WTC11 (cell line): ENCODE results near the gene ZFP90. TPM values are rescaled to one million over a fixed set of nuclear protein-coding genes. Genes with fewer than 3 reads are reported as not detected.

ENCODE experiments used
- ATAC-seq: fragments of 200-7000 bp; cut with Tn5 transposase; 2 replicates; pipeline ENCODE4 v1.10.0; 2021; ENCODE audit warnings: mild to moderate bottlenecking, moderate library complexity
- CTCF ChIA-PET: fragments of 300-600 bp; sonication (Branson Sonifier 250); formaldehyde crosslinking; loops from one replicate; lab custom pipeline; 2021; ENCODE audit warnings: antibody characterized with exemption; lab: Charles Lee
- POLR2A ChIA-PET: fragments of 350-600 bp; sonication (Branson Sonifier 250); formaldehyde crosslinking; loops from one replicate; lab custom pipeline; 2021; ENCODE audit warnings: antibody characterized with exemption; lab: Charles Lee
- DNase-seq: peaks from one replicate; pipeline ENCODE4 v3.0.0; 2021; ENCODE audit warnings: low spot score
- H3K27ac Mint-ChIP-seq: 2 replicates; pipeline ENCODE4 v1.8.0; 2021; ENCODE audit warnings: mixed read lengths
- H3K27me3 Mint-ChIP-seq: 2 replicates; pipeline ENCODE4 v1.8.0; 2021; ENCODE audit warnings: low read depth, mild to moderate bottlenecking, moderate library complexity, mixed read lengths
- H3K36me3 Mint-ChIP-seq: 2 replicates; pipeline ENCODE4 v1.8.0; 2021; ENCODE audit warnings: mixed read lengths
- H3K4me1 Mint-ChIP-seq: 2 replicates; pipeline ENCODE4 v1.8.0; 2022; ENCODE audit warnings: mixed read lengths
- H3K4me3 Mint-ChIP-seq: 2 replicates; pipeline ENCODE4 v1.8.0; 2021; ENCODE audit warnings: mild to moderate bottlenecking, moderate library complexity, mixed read lengths
- H3K9me3 Mint-ChIP-seq: 2 replicates; pipeline ENCODE4 v1.8.0; 2021; ENCODE audit warnings: mixed read lengths
- AFF4 ChIP-seq: sonication (generic); formaldehyde crosslinking; IDR thresholded peaks from 2 replicates; pipeline ENCODE4 v1.8.1; 2023; ENCODE audit warnings: mild to moderate bottlenecking, missing genetic modification reagents, borderline replicate concordance
- CBFB ChIP-seq: sonication (generic); formaldehyde crosslinking; IDR thresholded peaks from 2 replicates; pipeline ENCODE4 v1.8.1; 2022; ENCODE audit warnings: mild to moderate bottlenecking, low read depth, missing genetic modification reagents
- ELF4 ChIP-seq: sonication (generic); formaldehyde crosslinking; IDR thresholded peaks from 2 replicates; pipeline ENCODE4 v1.8.1; 2022; ENCODE audit warnings: low read depth, mild to moderate bottlenecking, moderate library complexity, missing genetic modification reagents
- EMX1 ChIP-seq: fragments of 250-450 bp; sonication (Bioruptor Pico); IDR thresholded peaks from 2 replicates; pipeline ENCODE4 v1.8.0; 2021; ENCODE audit warnings: mild to moderate bottlenecking
- ERG ChIP-seq: fragments of 250-450 bp; sonication (Bioruptor Pico); IDR thresholded peaks from 2 replicates; pipeline ENCODE4 v1.8.0; 2021; ENCODE audit warnings: mild to moderate bottlenecking
- FOXP1 ChIP-seq: sonication (generic); formaldehyde crosslinking; IDR thresholded peaks from 2 replicates; pipeline ENCODE4 v1.8.0; 2022; ENCODE audit warnings: missing genetic modification reagents, mild to moderate bottlenecking, moderate library complexity, borderline replicate concordance
- JAZF1 ChIP-seq: fragments of 250-450 bp; sonication (Bioruptor Pico); IDR thresholded peaks from 2 replicates; pipeline ENCODE4 v1.9.0; 2021; ENCODE audit warnings: moderate library complexity, mild to moderate bottlenecking, inconsistent platforms
- MAX ChIP-seq: sonication (generic); formaldehyde crosslinking; IDR thresholded peaks from 2 replicates; pipeline ENCODE4 v1.8.0; 2022; ENCODE audit warnings: mild to moderate bottlenecking, missing genetic modification reagents
- MLX ChIP-seq: sonication (generic); formaldehyde crosslinking; IDR thresholded peaks from 2 replicates; pipeline ENCODE4 v1.8.1; 2023; ENCODE audit warnings: mild to moderate bottlenecking, missing genetic modification reagents, moderate library complexity
- MXD4 ChIP-seq: fragments of 250-450 bp; sonication (Bioruptor Pico); IDR thresholded peaks from 2 replicates; pipeline ENCODE4 v1.8.0; 2021; ENCODE audit warnings: mild to moderate bottlenecking, moderate library complexity, borderline replicate concordance
- NFATC4 ChIP-seq: fragments of 250-450 bp; sonication (Bioruptor Pico); IDR thresholded peaks from 2 replicates; pipeline ENCODE4 v1.9.0; 2021; ENCODE audit warnings: mild to moderate bottlenecking
- NFE2L1 ChIP-seq: sonication (generic); formaldehyde crosslinking; IDR thresholded peaks from 2 replicates; pipeline ENCODE4 v1.8.1; 2023; ENCODE audit warnings: missing genetic modification reagents
- NR3C1 ChIP-seq: sonication (generic); formaldehyde crosslinking; conservative IDR thresholded peaks from 2 replicates; pipeline ENCODE4 v1.8.1; 2023; ENCODE audit warnings: low read depth, mild to moderate bottlenecking, missing genetic modification reagents
- PRDM15 ChIP-seq: sonication (generic); formaldehyde crosslinking; IDR thresholded peaks from 2 replicates; pipeline ENCODE4 v1.8.0; 2022; ENCODE audit warnings: missing genetic modification reagents
- TEAD1 ChIP-seq: sonication (generic); formaldehyde crosslinking; IDR thresholded peaks from 2 replicates; pipeline ENCODE4 v1.8.0; 2022; ENCODE audit warnings: mild to moderate bottlenecking, missing genetic modification reagents
- ZBTB43 ChIP-seq: sonication (generic); formaldehyde crosslinking; IDR thresholded peaks from 2 replicates; pipeline ENCODE4 v1.8.1; 2023; ENCODE audit warnings: mild to moderate bottlenecking, missing genetic modification reagents
- ZNF281 ChIP-seq: sonication (generic); formaldehyde crosslinking; IDR thresholded peaks from 2 replicates; pipeline ENCODE4 v1.8.0; 2023; ENCODE audit warnings: mild to moderate bottlenecking, missing genetic modification reagents
- ZNF512 ChIP-seq: sonication (generic); formaldehyde crosslinking; IDR thresholded peaks from 2 replicates; pipeline ENCODE4 v1.8.1; 2022; ENCODE audit warnings: missing genetic modification reagents, borderline replicate concordance
- total RNA-seq: library from RNA; stranded (reverse); gene quantifications from 3 replicates; pipeline ENCODE4 v1.2.3, GENCODE V29; 2021

Gene ZFP90
- total RNA-seq, 1 experiment from 2014 or later: 21.7 TPM

GRCh38 chr16:68520649-68521086 lies 18.4 kb upstream of the ZFP90 start (continued):
- TF ChIP-seq AFF4 (CRISPR knock-in tag) (no peak), ZBTB43 (CRISPR knock-in tag) (no peak), MAX (CRISPR knock-in tag) (peak; percentile 91), NFATC4 (CRISPR knock-in tag) (no peak), CBFB (CRISPR knock-in tag) (no peak), FOXP1 (peak; percentile 39; the same call in 1 of the 2 replicates), ZNF281 (CRISPR knock-in tag) (no peak), NR3C1 (CRISPR knock-in tag) (no peak), JAZF1 (CRISPR knock-in tag) (no peak), MLX (no peak), TEAD1 (CRISPR knock-in tag) (0 out of 2 replicates have a peak, but pooled peaks have one; percentile 48)
- TF ChIP-seq, all 79 proteins: peak for 9

- Mint-ChIP-seq H3K4me3 (no peak overlapping the region), H3K36me3 (no peaks in the 10 kb centered on the region), H3K4me1 (peaks cover 8% of the 10 kb centered on the region), H3K27ac (no peak overlapping the region), H3K9me3 (peaks cover 15% of the 10 kb centered on the region), H3K27me3 (peaks cover 25% of the 10 kb centered on the region)
- no peak for ATAC-seq
- POLR2A ChIA-PET: interaction anchor here (0.6 kb wide), 1 partner anchor 114 kb away, joined by 3 read pairs; no protein-coding TSS in a partner anchor
- CTCF ChIA-PET: interaction anchor here (0.7 kb wide), 1 partner anchor 1203 kb away, joined by 5 read pairs; no protein-coding TSS in a partner anchor
- no peak for DNase-seq
- TF ChIP-seq NFE2L1: no peak
- TF ChIP-seq PRDM15 (CRISPR knock-in tag): no peak
- TF ChIP-seq ERG: no peak
- no peak for TF ChIP-seq ELF4 (CRISPR knock-in tag)
- TF ChIP-seq CBFB (CRISPR knock-in tag): no peak
- TF ChIP-seq EMX1 (CRISPR knock-in tag): no peak
- no peak for TF ChIP-seq MXD4 (CRISPR knock-in tag)
- TF ChIP-seq ZNF512 (CRISPR knock-in tag): no peak
Measured at GRCh38 chr16:68524069-68524820, 14.8 kb upstream of the ZFP90 start.
